Measurements from ENCODE around the gene FCGR1A. TPM values are rescaled to one million over a fixed set of nuclear protein-coding genes. Genes with fewer than 3 reads are reported as not detected.
"Not testable (repeated sequence)": the region's sequence is repeated elsewhere in the genome, so short reads cannot be mapped to it uniquely, and the experiment has no call there.

The FCGR1A gene
- total RNA-seq, 2 experiments from 2014 or later = not detected

DNA sequence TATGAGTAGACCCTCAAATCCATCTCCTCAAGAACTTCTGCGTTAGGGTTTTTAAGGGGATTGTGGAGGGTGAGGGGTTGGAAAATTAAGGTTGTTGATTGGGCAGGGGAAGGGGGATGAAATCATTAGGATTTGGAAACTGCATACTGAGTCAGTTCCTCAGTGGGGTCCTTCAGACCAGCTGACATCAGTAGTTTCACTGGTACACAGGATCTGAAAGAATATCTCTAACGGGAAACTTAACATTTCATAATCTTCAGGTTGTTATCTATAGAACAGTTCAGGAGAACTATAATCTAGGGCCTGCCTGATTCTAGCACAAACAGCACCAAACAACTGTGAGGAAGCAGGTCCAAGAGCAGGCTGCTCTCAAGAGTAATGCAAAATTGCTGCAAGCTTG, 27.2 kb upstream of the FCGR1A start:
- DNase-seq; H3K4me1 Mint-ChIP-seq (ENCODE audit: low read depth); H3K36me3 Mint-ChIP-seq (ENCODE audit: low read depth); ATAC-seq; H3K4me3 Mint-ChIP-seq; H3K9me3 Mint-ChIP-seq (ENCODE audit: insufficient read depth); H3K27me3 Mint-ChIP-seq (ENCODE audit: low read depth); CTCF ChIA-PET; H3K27ac Mint-ChIP-seq; POLR2A ChIA-PET: not testable (repeated sequence)

DNA sequence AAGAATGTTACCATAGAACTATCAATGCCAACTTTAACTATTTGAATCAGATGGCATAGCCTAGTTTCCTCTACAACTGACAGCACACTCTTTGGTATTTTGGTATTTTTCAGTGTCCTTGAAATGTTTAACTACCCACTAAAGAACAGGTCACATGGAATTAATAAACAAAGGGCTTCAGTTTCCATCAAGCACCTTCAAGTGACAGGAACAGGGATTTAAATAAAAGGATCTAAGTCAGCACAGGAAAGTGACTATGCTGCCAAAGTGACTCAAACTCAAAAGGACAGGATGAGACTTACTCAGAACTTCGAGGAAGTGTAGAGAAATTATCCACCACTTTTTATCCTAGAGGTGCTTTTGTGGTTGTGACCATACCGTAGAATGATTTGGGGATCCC, 20.2 kb upstream of the FCGR1A start:
- ATAC-seq; H3K36me3 Mint-ChIP-seq (ENCODE audit: low read depth); POLR2A ChIA-PET; H3K4me3 Mint-ChIP-seq; DNase-seq; H3K27ac Mint-ChIP-seq; H3K27me3 Mint-ChIP-seq (ENCODE audit: low read depth); H3K4me1 Mint-ChIP-seq (ENCODE audit: low read depth); CTCF ChIA-PET; H3K9me3 Mint-ChIP-seq (ENCODE audit: insufficient read depth): not testable (repeated sequence)

DNA sequence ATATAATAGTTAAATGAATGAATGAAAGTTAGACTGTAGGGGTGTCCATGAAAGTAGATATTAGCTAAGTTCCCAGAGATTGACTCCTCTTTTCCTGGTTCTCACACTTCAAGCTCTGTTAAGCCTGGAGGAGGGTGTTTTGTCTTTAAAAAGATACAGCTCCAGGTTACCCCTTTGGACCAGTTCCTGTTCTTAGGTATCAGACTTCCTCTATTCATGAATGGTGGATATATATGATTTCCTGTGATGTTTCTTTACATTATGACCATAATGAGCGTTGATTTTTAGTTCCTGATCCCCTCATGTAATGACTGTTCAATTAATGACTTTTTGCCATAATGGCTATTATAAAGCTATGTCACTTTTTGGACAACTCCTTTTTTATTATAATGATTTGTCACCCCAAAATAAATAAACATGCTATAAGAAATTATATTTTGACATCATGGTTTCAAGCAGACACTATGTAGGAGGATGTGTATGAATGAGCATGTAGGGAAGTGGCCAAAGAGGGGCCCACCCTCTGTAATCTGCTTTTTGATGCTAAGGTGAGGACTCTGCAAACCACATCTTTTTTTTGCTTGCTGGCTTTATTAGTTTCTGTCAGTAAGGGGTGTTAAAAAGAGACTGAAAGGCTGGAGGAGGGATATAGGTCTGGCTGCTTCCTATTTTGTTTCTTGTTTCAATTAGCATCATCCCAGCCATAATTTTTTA, 18.2 kb upstream of the FCGR1A start:
- POLR2A ChIA-PET; H3K4me3 Mint-ChIP-seq; H3K36me3 Mint-ChIP-seq (ENCODE audit: low read depth); H3K27ac Mint-ChIP-seq; CTCF ChIA-PET; H3K27me3 Mint-ChIP-seq (ENCODE audit: low read depth); DNase-seq; H3K9me3 Mint-ChIP-seq (ENCODE audit: insufficient read depth); H3K4me1 Mint-ChIP-seq (ENCODE audit: low read depth); ATAC-seq: not testable (repeated sequence)

DNA sequence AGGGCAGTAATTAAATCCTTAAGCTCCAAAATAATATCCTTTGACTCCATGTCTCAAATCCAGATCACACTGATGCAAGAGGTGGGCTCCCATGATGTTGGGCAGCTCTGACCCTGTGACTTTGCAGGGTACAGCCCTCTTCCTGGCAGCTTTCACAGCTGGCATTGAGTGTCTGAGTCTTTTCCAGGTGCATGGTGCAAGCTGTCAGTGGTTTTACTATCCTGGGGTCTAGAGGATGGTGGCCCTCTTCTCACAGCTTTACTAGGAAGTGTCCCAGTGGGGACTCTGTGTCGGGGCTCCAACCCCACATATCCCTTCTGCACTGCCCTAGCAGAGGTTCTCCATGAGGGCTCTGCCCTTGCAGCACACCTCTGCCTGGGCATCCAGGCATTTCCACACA, 16.3 kb upstream of the FCGR1A start:
- H3K4me3 Mint-ChIP-seq; POLR2A ChIA-PET; H3K36me3 Mint-ChIP-seq (ENCODE audit: low read depth); DNase-seq; H3K27ac Mint-ChIP-seq; CTCF ChIA-PET; H3K27me3 Mint-ChIP-seq (ENCODE audit: low read depth); H3K9me3 Mint-ChIP-seq (ENCODE audit: insufficient read depth); ATAC-seq; H3K4me1 Mint-ChIP-seq (ENCODE audit: low read depth): not testable (repeated sequence)

DNA sequence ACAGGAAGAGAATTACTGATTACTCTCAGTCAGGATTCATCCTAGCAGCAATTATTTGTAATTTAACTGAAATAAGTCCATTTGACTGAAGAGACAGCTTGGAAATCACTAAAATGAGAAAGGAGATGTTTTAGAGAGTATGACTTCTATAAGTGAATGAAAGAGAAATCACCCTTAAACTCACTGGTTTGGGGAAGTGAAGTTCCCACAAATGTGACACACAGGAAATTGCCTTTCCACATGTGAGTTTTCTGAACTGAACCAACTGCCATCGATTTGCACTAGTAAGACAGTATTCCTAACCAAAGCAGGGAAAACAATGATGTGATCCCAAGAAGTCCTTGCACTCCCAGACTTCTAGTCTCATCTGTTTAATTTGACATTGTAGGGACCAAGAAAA, 13.3 kb upstream of the FCGR1A start:
- H3K36me3 Mint-ChIP-seq (ENCODE audit: low read depth); CTCF ChIA-PET; H3K9me3 Mint-ChIP-seq (ENCODE audit: insufficient read depth); ATAC-seq; POLR2A ChIA-PET; DNase-seq; H3K27ac Mint-ChIP-seq; H3K4me1 Mint-ChIP-seq (ENCODE audit: low read depth); H3K4me3 Mint-ChIP-seq; H3K27me3 Mint-ChIP-seq (ENCODE audit: low read depth): not testable (repeated sequence)

DNA sequence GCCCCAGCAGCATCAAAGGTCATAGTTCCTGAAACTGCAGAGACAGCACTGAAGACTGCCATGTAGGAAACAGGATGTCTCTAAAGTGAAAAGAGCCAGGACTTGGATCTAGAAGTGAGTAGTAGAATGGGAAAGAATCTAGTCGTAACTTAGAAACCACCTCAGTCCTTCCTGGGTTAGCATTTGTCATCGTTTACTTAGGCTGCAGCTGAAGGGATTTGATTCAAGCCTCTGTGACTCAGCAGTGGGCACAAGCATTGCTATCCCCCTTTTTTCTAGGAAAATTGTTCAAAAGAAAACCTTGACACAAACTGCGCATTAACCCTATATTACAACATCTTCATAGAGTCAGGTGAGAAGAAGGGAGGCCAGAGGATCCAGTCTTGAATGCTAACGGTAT, 11.8 kb upstream of the FCGR1A start:
- H3K27ac Mint-ChIP-seq; CTCF ChIA-PET; H3K4me3 Mint-ChIP-seq; DNase-seq; POLR2A ChIA-PET; H3K36me3 Mint-ChIP-seq (ENCODE audit: low read depth); ATAC-seq; H3K27me3 Mint-ChIP-seq (ENCODE audit: low read depth); H3K9me3 Mint-ChIP-seq (ENCODE audit: insufficient read depth): not testable (repeated sequence)
- H3K4me1 Mint-ChIP-seq (ENCODE audit: low read depth) = peaks cover 10% of the 10 kb centered on the region

DNA sequence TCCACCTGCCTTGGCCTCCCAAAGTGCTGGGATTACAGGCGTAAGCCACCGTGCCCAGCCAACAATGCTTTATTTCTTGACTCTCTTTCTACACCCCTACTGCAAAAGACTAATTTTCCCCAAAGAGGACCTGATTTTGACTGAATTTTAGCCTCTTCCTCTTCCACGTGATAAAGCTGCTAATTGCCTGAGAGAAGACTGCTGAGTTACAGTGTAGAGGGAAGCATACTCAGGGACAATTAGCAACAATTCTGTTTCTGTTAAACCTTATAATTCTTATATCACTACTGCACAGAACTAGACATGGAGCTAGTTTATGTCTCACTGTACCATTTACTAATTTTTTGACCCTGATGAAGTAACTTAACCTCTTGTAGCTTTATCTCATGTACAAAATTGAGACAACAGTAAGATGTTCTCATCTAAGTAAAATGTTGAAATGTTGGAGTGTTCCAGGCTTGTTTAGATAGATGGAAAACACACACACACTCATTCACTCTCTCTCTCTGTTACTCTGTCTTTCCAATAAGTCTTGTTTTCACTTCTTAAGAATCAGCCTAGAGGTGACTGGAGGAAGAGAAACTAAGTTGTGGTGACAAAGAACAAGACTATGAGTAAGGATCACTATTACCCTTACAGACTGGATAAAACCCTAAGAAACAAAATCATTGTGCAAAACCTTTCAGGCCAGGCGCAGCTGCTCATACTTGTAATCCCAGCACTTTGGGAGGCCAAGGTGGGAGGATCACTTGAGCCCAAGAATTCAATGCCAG, 10.7 kb upstream of the FCGR1A start:
- H3K4me1 Mint-ChIP-seq (ENCODE audit: low read depth) = peaks cover 13% of the 10 kb centered on the region
- CTCF ChIA-PET; H3K4me3 Mint-ChIP-seq; H3K27me3 Mint-ChIP-seq (ENCODE audit: low read depth); H3K9me3 Mint-ChIP-seq (ENCODE audit: insufficient read depth); H3K36me3 Mint-ChIP-seq (ENCODE audit: low read depth); POLR2A ChIA-PET; H3K27ac Mint-ChIP-seq; DNase-seq: not testable (repeated sequence)
- peak; percentile 81 for ATAC-seq

DNA sequence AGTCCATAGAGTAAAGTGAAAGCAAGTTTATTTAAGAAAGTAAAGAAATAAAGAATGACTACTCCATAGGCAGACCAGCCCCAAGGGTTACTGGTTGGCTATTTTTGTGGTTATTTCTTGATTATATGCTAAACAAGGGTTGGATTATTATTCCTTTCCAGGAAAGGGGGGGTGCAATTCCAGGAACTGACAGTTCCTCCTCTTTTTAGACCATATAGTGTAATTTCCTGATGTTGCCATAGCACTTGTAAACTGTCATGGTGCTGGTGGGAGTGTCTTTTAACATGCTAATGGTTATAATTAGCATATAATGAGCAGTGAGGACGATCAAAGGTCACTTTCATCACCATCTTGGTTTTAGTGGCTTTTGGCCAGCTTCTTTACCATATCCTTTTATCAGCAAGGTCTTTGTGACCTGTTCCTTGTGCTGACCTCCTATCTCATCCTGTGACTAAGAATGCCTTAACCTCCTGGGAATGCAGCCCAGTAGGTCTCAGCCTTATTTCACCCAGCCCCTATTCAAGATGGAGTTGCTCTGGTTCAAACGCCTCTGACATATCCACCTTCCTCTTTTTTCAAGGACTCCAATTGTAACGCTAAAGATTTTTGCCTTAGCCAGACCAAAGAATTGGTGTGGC, 6.9 kb upstream of the FCGR1A start:
- DNase-seq (peak; percentile 33), ATAC-seq (peak; percentile 27)
- H3K36me3 Mint-ChIP-seq (ENCODE audit: low read depth); CTCF ChIA-PET; H3K27me3 Mint-ChIP-seq (ENCODE audit: low read depth); H3K27ac Mint-ChIP-seq; POLR2A ChIA-PET; H3K9me3 Mint-ChIP-seq (ENCODE audit: insufficient read depth); H3K4me3 Mint-ChIP-seq: not testable (repeated sequence)
- peaks cover 11% of the 10 kb centered on the region for H3K4me1 Mint-ChIP-seq (ENCODE audit: low read depth)

DNA sequence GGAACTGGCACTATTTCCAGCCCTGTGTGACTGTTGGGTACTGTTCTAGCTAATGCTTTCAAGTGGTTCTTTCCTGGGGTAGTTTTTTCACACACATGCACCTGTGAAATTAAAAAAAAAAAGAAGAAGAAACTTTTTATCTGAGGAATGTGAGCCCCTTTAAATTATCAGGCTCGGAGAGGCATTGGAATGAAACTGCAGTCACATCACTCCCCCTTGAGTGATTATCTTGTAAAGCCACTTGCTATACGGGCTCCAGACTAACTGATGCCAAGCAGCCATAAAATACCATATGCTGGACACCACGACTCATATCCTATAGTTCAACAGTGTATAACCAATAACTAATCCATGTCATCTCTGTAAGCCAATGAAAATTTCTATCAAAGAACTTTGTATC, 5.4 kb upstream of the FCGR1A start:
- H3K9me3 Mint-ChIP-seq (ENCODE audit: insufficient read depth); H3K4me3 Mint-ChIP-seq; H3K27me3 Mint-ChIP-seq (ENCODE audit: low read depth); DNase-seq; ATAC-seq; H3K27ac Mint-ChIP-seq; H3K36me3 Mint-ChIP-seq (ENCODE audit: low read depth); POLR2A ChIA-PET; CTCF ChIA-PET: not testable (repeated sequence)
- peaks cover 16% of the 10 kb centered on the region for H3K4me1 Mint-ChIP-seq (ENCODE audit: low read depth)

DNA sequence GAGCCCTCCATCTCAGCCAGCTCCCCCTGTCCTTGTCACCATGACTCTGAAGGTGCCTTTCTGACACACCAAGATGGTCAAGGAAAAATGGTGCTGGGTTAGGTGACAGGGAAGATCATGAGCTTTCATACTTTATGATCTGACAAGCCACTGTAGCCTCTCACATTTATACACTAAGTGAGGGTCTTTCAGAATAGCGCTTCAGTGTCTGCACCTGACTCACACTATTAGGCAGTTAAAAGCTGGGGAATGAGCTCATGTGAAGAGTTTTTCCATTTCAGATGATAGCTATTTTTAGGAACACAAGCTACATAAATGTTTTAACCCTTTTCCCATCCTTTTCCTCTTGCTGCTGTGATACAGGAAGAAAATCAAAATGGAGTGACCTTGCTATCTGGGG, 4.2 kb upstream of the FCGR1A start:
- ATAC-seq; DNase-seq; H3K27me3 Mint-ChIP-seq (ENCODE audit: low read depth); H3K9me3 Mint-ChIP-seq (ENCODE audit: insufficient read depth); CTCF ChIA-PET; H3K4me3 Mint-ChIP-seq; H3K36me3 Mint-ChIP-seq (ENCODE audit: low read depth); POLR2A ChIA-PET; H3K27ac Mint-ChIP-seq: not testable (repeated sequence)
- H3K4me1 Mint-ChIP-seq (ENCODE audit: low read depth) = peaks cover 16% of the 10 kb centered on the region

DNA sequence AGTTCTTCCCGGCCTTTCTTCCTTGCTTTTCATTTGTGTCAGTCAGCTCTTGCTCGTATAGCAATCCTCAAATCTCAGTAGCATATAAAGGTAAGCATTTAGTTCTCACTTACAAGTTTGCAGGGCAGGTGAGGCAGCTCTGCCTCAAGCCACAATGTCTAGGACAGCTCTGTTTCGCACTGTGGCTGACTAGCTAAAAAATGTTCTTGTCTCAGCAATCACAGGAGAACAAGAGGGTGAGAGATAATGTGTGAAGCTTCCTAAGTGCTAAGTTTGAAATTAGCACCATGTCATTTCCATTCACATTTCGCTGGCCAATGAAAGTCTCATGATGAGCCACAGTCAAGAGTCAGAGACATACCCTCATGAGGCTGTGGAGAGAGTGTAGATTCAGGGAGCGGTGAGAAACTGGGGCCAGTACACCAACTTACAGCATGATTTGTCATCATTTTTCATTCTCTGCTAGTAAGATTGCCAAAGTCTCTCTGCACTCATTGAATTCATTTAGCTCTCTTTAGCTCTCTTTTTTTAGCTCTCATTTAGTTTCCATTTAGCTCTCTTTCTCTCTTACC, 995 bp upstream of the FCGR1A start:
- H3K36me3 Mint-ChIP-seq (ENCODE audit: low read depth); H3K27me3 Mint-ChIP-seq (ENCODE audit: low read depth); CTCF ChIA-PET; DNase-seq; H3K27ac Mint-ChIP-seq; H3K4me3 Mint-ChIP-seq; H3K4me1 Mint-ChIP-seq (ENCODE audit: low read depth); H3K9me3 Mint-ChIP-seq (ENCODE audit: insufficient read depth); POLR2A ChIA-PET: not testable (repeated sequence)
- peak; percentile 49 for ATAC-seq

DNA sequence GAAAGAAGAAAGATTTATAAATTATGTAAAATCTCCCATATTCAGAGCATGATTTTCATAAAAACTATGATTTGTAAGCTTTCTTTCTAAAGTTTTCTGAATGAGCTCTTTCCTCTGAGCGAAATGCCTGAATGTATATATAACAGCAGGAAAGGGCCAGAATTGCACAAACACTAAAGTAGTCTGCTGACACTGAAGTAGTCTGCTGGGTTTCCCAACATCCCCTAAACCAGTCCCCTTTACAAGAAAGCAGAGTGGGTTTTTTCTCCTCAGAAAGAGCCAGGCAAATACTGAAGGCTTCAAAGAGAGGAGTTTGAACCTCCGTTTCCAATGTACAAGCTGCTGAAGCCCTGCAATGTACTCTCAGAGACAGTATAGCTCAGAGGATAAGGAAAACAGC, 795 bp downstream of the FCGR1A start:
- H3K36me3 Mint-ChIP-seq (ENCODE audit: low read depth); DNase-seq; H3K4me1 Mint-ChIP-seq (ENCODE audit: low read depth); H3K9me3 Mint-ChIP-seq (ENCODE audit: insufficient read depth); H3K4me3 Mint-ChIP-seq; CTCF ChIA-PET; POLR2A ChIA-PET; H3K27me3 Mint-ChIP-seq (ENCODE audit: low read depth); H3K27ac Mint-ChIP-seq; ATAC-seq: not testable (repeated sequence)

Measured in activated CD8-positive, alpha-beta T cell treated with anti-CD3 and anti-CD28 coated beads, Interleukin-2, amount 10 ng/mL, durations not matched to agents 7 days and 5 days (primary cell).